Measurements from ENCODE around the gene SPRED2. TPM values are rescaled to one million over a fixed set of nuclear protein-coding genes. Genes with fewer than 3 reads are reported as not detected.

SPRED2 gene
- total and polyA plus RNA-seq, 8 donors, result 6.4 to 23.3 (median 11.5) TPM

GRCh38 chr2:65261676-65262075 is 170.7 kb downstream of the SPRED2 start:
- TF ChIP-seq POLR2A (IDR thresholded peaks at IDR 0.05) (no peak), CTCF (IDR thresholded peaks at IDR 0.05) (no peak), POLR2AphosphoS5 (IDR thresholded peaks at IDR 0.05) (no peak), EP300 (IDR thresholded peaks at IDR 0.05) (no peak)
- Histone ChIP-seq H3K27ac (no peak overlapping the region), H3K4me3 (no peak overlapping the region), H3K9me3 (no peaks in the 10 kb centered on the region), H3K36me3 (peaks cover 0 to 90% (median 84%) of the 10 kb centered on the region in 4 donors), H3K27me3 (no peaks in the 10 kb centered on the region), H3K4me1 (peaks cover 0 to 5% (median 2%) of the 10 kb centered on the region in 4 donors)
- WGBS, 5 donors, result 73 to 85% (median 77%) methylated on average over 3 of the region's 3 CpGs
- intact Hi-C loops (cut with DNase I; ENCODE audit: low total_unique reads), result loop anchor here (10.0 kb wide), 2 partner anchors 173 to 293 kb away; partner anchors contain the start of gene SPRED2
- no peak for DNase-seq

Other genes with a start within 250 kb of the SPRED2 start
- 100 to 1,000 TPM in 1 of 5 donors, 10 to 100 TPM in 4; 16.8 to 187 (median 47.8) TPM for gene ACTR2, start 204.8 kb downstream of the SPRED2 start, total RNA-seq
- gene ACTR2, start 204.8 kb downstream of the SPRED2 start, polyA plus RNA-seq, result 100 to 1,000 TPM in 1 of 3 donors, 10 to 100 TPM in 2; 50.0 to 107 (median 68.9) TPM

Measured in stomach (tissue), 9 donors.